HEK293 (cell line): ENCODE results near the gene DHRS13.
A peak's percentile ranks its signal among the peaks of the same experiment; 100 is the strongest.
"Not testable (repeated sequence)": the region's sequence is repeated elsewhere in the genome, so short reads cannot be mapped to it uniquely, and the experiment has no call there.

Source experiments
- CTCF ChIA-PET: fragments of 350-600 bp; formaldehyde crosslinking; extraction: SDS; loops from one replicate; lab custom pipeline; 2021; ENCODE audit warnings: antibody characterized with exemption; lab: Yijun Ruan, JAX
- POLR2A ChIA-PET: fragments of 300-600 bp; formaldehyde crosslinking; extraction: SDS; loops from one replicate; lab custom pipeline; 2020; ENCODE audit warnings: antibody characterized with exemption, inconsistent platforms; lab: Yijun Ruan, JAX
- H3K27ac ChIP-seq: fragments of 200-500 bp; sonication (Bioruptor generic); 2 replicates; pipeline ENCODE4 v1.5.1; 2014; ENCODE audit warnings: low read depth, low read length, control low read depth, inconsistent platforms; ENCODE audit errors: extremely low read depth
- H3K36me3 ChIP-seq, 2 experiments: fragments of 200-500 bp in 1 of 2; sonication (Bioruptor generic) in 1 of 2; 1 replicate in 1 of 2; 2 replicates in 1 of 2; pipeline ENCODE4 v1.5.1; 2014 to 2017; ENCODE audit warnings: inconsistent platforms in 2 of 2, low read length in 2 of 2; ENCODE audit not compliant: control insufficient read depth in 2 of 2, insufficient read depth in 1 of 2
- H3K4me1 ChIP-seq: fragments of 200-500 bp; sonication (Bioruptor generic); 2 replicates; pipeline ENCODE4 v1.5.1; 2014; ENCODE audit warnings: mild to moderate bottlenecking, low read length, inconsistent platforms; ENCODE audit not compliant: control insufficient read depth, insufficient read depth
- H3K4me3 ChIP-seq: 2 replicates; pipeline ENCODE4 v1.5.1; 2011; ENCODE audit warnings: low read depth, mild to moderate bottlenecking, control low read depth, low read length, moderate library complexity
- H3K9me3 ChIP-seq: fragments of 200-500 bp; sonication (Bioruptor generic); 2 replicates; pipeline ENCODE4 v1.5.1; 2014; ENCODE audit warnings: low read depth, low read length, inconsistent platforms; ENCODE audit not compliant: control insufficient read depth, insufficient read depth
- KLF1 ChIP-seq: fragments of 450-650 bp; formaldehyde crosslinking; IDR thresholded peaks from 2 replicates; pipeline ENCODE4 v1.5.1; 2016; ENCODE audit warnings: missing biosample characterization, missing genetic modification characterization
- TCF7L2 ChIP-seq: IDR thresholded peaks from 2 replicates; pipeline ENCODE4 v1.6.1; 2011; ENCODE audit warnings: low read depth, mild to moderate bottlenecking, inconsistent platforms, low read length, moderate library complexity, borderline replicate concordance
- TRIM28 ChIP-seq: IDR thresholded peaks from 2 replicates; pipeline ENCODE4 v1.6.1; 2011; ENCODE audit warnings: low read length, control low read depth, borderline replicate concordance
- ZBTB20 ChIP-seq: fragments of 450-650 bp; formaldehyde crosslinking; IDR thresholded peaks from 2 replicates; pipeline ENCODE4 v1.5.1; 2016; ENCODE audit warnings: missing biosample characterization, missing genetic modification characterization
- ZFP3 ChIP-seq: fragments of 450-650 bp; formaldehyde crosslinking; IDR thresholded peaks from 2 replicates; pipeline ENCODE4 v1.5.1; 2016; ENCODE audit warnings: low read depth, missing biosample characterization, missing genetic modification characterization
- ZIC2 ChIP-seq: fragments of 450-650 bp; formaldehyde crosslinking; IDR thresholded peaks from 2 replicates; pipeline ENCODE4 v1.5.1; 2016; ENCODE audit warnings: missing biosample characterization, missing genetic modification characterization
- ZNF138 ChIP-seq: fragments of 450-650 bp; formaldehyde crosslinking; IDR thresholded peaks from 2 replicates; pipeline ENCODE4 v1.5.1; 2016; ENCODE audit warnings: missing biosample characterization, missing genetic modification characterization, borderline replicate concordance
- ZNF146 ChIP-seq: fragments of 450-650 bp; formaldehyde crosslinking; IDR thresholded peaks from 2 replicates; pipeline ENCODE4 v1.5.1; 2016; ENCODE audit warnings: missing biosample characterization, missing genetic modification characterization
- ZNF2 ChIP-seq: fragments of 450-650 bp; formaldehyde crosslinking; IDR thresholded peaks from 2 replicates; pipeline ENCODE4 v1.5.1; 2016; ENCODE audit warnings: missing biosample characterization, missing genetic modification characterization
- ZNF335 ChIP-seq: fragments of 450-650 bp; formaldehyde crosslinking; conservative IDR thresholded peaks from 2 replicates; pipeline ENCODE4 v1.5.1; 2016; ENCODE audit warnings: missing biosample characterization, missing genetic modification characterization
- ZNF354C ChIP-seq: fragments of 450-650 bp; formaldehyde crosslinking; IDR thresholded peaks from 2 replicates; pipeline ENCODE4 v1.5.1; 2016; ENCODE audit warnings: missing biosample characterization, missing genetic modification characterization, low read depth, borderline replicate concordance
- ZNF366 ChIP-seq: fragments of 450-650 bp; formaldehyde crosslinking; conservative IDR thresholded peaks from 2 replicates; pipeline ENCODE4 v1.5.1; 2016; ENCODE audit warnings: missing biosample characterization, missing genetic modification characterization
- ZNF394 ChIP-seq: fragments of 450-650 bp; formaldehyde crosslinking; IDR thresholded peaks from 2 replicates; pipeline ENCODE4 v1.5.1; 2016; ENCODE audit warnings: missing biosample characterization, missing genetic modification characterization, mild to moderate bottlenecking, moderate library complexity, borderline replicate concordance
- ZNF426 ChIP-seq: fragments of 450-650 bp; formaldehyde crosslinking; IDR thresholded peaks from 2 replicates; pipeline ENCODE4 v1.5.1; 2017; ENCODE audit warnings: missing biosample characterization, missing genetic modification characterization, mild to moderate bottlenecking, inconsistent platforms, moderate library complexity
- ZNF473 ChIP-seq: fragments of 450-650 bp; formaldehyde crosslinking; IDR thresholded peaks from 2 replicates; pipeline ENCODE4 v1.5.1; 2017; ENCODE audit warnings: missing biosample characterization, missing genetic modification characterization
- TF ChIP-seq, protein P1 (sequence below): fragments of 450-650 bp; formaldehyde crosslinking; IDR thresholded peaks from 2 replicates; pipeline ENCODE4 v1.5.1; 2017; ENCODE audit warnings: missing biosample characterization, mild to moderate bottlenecking, missing genetic modification characterization, moderate library complexity
- TF ChIP-seq, protein P2 (sequence below): fragments of 450-650 bp; formaldehyde crosslinking; IDR thresholded peaks from 2 replicates; pipeline ENCODE4 v1.5.1; 2016; ENCODE audit warnings: missing biosample characterization, missing genetic modification characterization
- TF ChIP-seq, protein P3 (sequence below): fragments of 450-650 bp; formaldehyde crosslinking; IDR thresholded peaks from 2 replicates; pipeline ENCODE4 v1.5.1; 2016; ENCODE audit warnings: missing biosample characterization, missing genetic modification characterization

Gene DHRS13

DNA sequence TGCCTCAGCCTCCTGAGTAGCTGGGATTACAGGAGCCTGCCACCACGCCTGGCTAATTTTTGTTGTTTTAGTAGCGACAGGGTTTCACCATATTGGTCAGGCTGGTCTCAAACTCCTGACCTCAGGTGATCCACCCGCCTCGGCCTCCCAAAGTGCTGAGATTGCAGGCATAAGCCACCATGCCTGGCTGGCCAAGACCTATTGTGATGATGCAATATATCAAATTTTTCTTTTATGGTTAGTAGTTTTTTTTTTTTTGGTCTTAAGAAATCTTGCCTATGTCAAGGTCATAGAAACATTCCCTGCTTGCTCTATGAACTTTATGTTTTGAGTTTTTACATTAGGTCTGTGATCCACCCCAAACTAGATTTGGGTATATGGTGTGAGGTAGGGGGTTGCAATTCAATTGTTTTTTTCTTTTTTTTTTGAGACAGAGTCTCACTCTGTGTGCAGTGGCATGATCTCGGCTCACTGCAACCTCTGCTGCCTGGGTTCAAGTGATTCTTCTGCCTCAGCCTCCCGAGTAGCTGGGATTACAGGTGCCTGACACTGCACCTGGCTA lies 25.6 kb downstream of the DHRS13 start:
- not testable (repeated sequence) for H3K27ac ChIP-seq, H3K4me1 ChIP-seq, H3K4me3 ChIP-seq, H3K9me3 ChIP-seq
- ChIA-PET POLR2A (interaction anchor here (0.6 kb wide), 1 partner anchor 131 kb away, joined by 7 read pairs; no protein-coding TSS in a partner anchor), CTCF (interaction anchor here (1.4 to 5.3 kb wide), 3 partner anchors 28 to 150 kb away, joined by 7 to 64 read pairs (median 11); no protein-coding TSS in a partner anchor)
- H3K36me3 ChIP-seq = peaks cover 8 to 43% of the 10 kb centered on the region in 2 experiments; a peak in 2 of 3 replicates

- Histone ChIP-seq H3K27ac (no peak overlapping the region), H3K4me1 (no peaks in the 10 kb centered on the region), H3K9me3 (no peaks in the 10 kb centered on the region), H3K4me3 (no peak overlapping the region), H3K36me3 (peaks cover 5 to 31% of the 10 kb centered on the region in 2 experiments; a peak in 2 of 3 replicates)
- POLR2A ChIA-PET = no interaction called here
- CTCF ChIA-PET = interaction anchor here (0.5 to 5.3 kb wide), 5 partner anchors 20 to 149 kb away, joined by 3 to 64 read pairs (median 5); no protein-coding TSS in a partner anchor
- TF ChIP-seq, protein P1, sequence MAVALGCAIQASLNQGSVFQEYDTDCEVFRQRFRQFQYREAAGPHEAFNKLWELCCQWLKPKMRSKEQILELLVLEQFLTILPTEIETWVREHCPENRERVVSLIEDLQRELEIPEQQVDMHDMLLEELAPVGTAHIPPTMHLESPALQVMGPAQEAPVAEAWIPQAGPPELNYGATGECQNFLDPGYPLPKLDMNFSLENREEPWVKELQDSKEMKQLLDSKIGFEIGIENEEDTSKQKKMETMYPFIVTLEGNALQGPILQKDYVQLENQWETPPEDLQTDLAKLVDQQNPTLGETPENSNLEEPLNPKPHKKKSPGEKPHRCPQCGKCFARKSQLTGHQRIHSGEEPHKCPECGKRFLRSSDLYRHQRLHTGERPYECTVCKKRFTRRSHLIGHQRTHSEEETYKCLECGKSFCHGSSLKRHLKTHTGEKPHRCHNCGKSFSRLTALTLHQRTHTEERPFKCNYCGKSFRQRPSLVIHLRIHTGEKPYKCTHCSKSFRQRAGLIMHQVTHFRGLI (tag by site-specific recombination) = peak; percentile 74; the same call in 1 of the 2 replicates
- TF ChIP-seq ZNF138 (tag by site-specific recombination) = no peak
- TF ChIP-seq, all 188 proteins: peak for 1
Observed at GRCh38 chr17:28875848-28876550, 26.9 kb downstream of the DHRS13 start.

- Histone ChIP-seq H3K36me3 (peaks cover 0 to 18% of the 10 kb centered on the region in 2 experiments; a peak in 2 of 3 replicates), H3K4me3 (no peak overlapping the region), H3K9me3 (no peaks in the 10 kb centered on the region), H3K27ac (no peak overlapping the region), H3K4me1 (no peaks in the 10 kb centered on the region)
- ChIA-PET POLR2A (no interaction called here), CTCF (interaction anchor here (1.6 kb wide), 1 partner anchor 111 kb away, joined by 7 read pairs; no protein-coding TSS in a partner anchor)
- no peak for TF ChIP-seq ZBTB20 (tag by site-specific recombination)
- no peak for TF ChIP-seq ZNF426 (tag by site-specific recombination)
- TF ChIP-seq ZNF2 (tag by site-specific recombination) = no peak
- TF ChIP-seq TCF7L2 = no peak
- TF ChIP-seq TRIM28 = no peak
- no peak for TF ChIP-seq ZNF146 (tag by site-specific recombination)
- TF ChIP-seq ZNF473 (tag by site-specific recombination) = no peak
- TF ChIP-seq ZNF335 (tag by site-specific recombination) = no peak
- no peak for TF ChIP-seq ZNF394 (tag by site-specific recombination)
- TF ChIP-seq ZNF354C (tag by site-specific recombination) = no peak
- no peak for TF ChIP-seq ZIC2 (tag by site-specific recombination)
- TF ChIP-seq, protein P2, sequence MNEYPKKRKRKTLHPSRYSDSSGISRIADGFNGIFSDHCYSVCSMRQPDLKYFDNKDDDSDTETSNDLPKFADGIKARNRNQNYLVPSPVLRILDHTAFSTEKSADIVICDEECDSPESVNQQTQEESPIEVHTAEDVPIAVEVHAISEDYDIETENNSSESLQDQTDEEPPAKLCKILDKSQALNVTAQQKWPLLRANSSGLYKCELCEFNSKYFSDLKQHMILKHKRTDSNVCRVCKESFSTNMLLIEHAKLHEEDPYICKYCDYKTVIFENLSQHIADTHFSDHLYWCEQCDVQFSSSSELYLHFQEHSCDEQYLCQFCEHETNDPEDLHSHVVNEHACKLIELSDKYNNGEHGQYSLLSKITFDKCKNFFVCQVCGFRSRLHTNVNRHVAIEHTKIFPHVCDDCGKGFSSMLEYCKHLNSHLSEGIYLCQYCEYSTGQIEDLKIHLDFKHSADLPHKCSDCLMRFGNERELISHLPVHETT (tag by site-specific recombination) = no peak
- TF ChIP-seq KLF1 (tag by site-specific recombination) = no peak
- TF ChIP-seq ZNF366 (tag by site-specific recombination) = no peak
- TF ChIP-seq, protein P3, sequence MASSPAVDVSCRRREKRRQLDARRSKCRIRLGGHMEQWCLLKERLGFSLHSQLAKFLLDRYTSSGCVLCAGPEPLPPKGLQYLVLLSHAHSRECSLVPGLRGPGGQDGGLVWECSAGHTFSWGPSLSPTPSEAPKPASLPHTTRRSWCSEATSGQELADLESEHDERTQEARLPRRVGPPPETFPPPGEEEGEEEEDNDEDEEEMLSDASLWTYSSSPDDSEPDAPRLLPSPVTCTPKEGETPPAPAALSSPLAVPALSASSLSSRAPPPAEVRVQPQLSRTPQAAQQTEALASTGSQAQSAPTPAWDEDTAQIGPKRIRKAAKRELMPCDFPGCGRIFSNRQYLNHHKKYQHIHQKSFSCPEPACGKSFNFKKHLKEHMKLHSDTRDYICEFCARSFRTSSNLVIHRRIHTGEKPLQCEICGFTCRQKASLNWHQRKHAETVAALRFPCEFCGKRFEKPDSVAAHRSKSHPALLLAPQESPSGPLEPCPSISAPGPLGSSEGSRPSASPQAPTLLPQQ = no peak
- no peak for TF ChIP-seq ZFP3 (tag by site-specific recombination)
Observed at GRCh38 chr17:28874750-28875149, 28.1 kb downstream of the DHRS13 start.
